Duodenal mucosa (tissue), 2 donors: ENCODE results near the gene EXOC3L4.

Experiments used
- H3K27ac ChIP-seq: one replicate; pipeline ENCODE4 v1.7.0; 2013; ENCODE audit warnings: low read depth, low read length
- H3K27me3 ChIP-seq, 2 donors: one replicate each; pipeline ENCODE4 v1.7.0; 2013; ENCODE audit warnings: low read length in 2 of 2, control low read depth in 1 of 2; ENCODE audit not compliant: insufficient read depth in 2 of 2, control insufficient read depth in 1 of 2
- H3K36me3 ChIP-seq, 2 donors: one replicate each; pipeline ENCODE4 v1.7.0; 2013; ENCODE audit warnings: low read length in 2 of 2, control low read depth in 1 of 2; ENCODE audit not compliant: insufficient read depth in 2 of 2, control insufficient read depth in 1 of 2
- H3K4me1 ChIP-seq, 2 donors: one replicate each; pipeline ENCODE4 v1.7.0; 2013; ENCODE audit warnings: low read length in 2 of 2, control low read depth in 1 of 2; ENCODE audit not compliant: insufficient read depth in 2 of 2, control insufficient read depth in 1 of 2
- H3K4me3 ChIP-seq, 2 donors: one replicate each; pipeline ENCODE4 v1.7.0; 2013; ENCODE audit warnings: low read length in 2 of 2, low read depth in 1 of 2
- H3K9ac ChIP-seq, 2 donors: one replicate each; pipeline ENCODE4 v1.7.0; 2013; ENCODE audit warnings: low read length in 2 of 2, low read depth in 1 of 2
- H3K9me3 ChIP-seq, 2 donors: one replicate each; pipeline ENCODE4 v1.7.0; 2013; ENCODE audit warnings: low read length in 2 of 2, control low read depth in 1 of 2; ENCODE audit not compliant: control insufficient read depth in 1 of 2

Gene EXOC3L4

DNA sequence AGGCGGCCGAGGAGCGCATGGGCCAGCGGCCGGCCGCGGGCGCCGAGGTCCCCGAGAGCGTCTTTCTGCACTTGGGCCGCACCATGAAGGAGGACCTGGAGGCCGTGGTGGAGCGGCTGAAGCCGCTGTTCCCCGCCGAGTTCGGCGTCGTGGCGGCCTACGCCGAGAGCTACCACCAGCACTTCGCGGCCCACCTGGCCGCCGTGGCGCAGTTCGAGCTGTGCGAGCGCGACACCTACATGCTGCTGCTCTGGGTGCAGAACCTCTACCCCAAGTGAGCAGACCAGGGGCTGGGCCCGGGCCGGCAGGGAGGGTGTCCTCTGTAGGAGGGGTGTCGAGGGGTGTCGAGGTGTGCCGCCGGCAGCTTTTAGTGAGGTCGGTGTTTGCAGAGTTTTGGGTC lies 32.8 kb downstream of the EXOC3L4 start:
- Histone ChIP-seq H3K9me3 (no peaks in the 10 kb centered on the region), H3K27me3 (peaks cover 4 to 14% of the 10 kb centered on the region in 2 donors), H3K9ac (no peak overlapping the region), H3K36me3 (no peaks in the 10 kb centered on the region), H3K27ac (no peak overlapping the region), H3K4me1 (peaks cover 39 to 58% of the 10 kb centered on the region in 2 donors), H3K4me3 (no peak overlapping the region)

DNA sequence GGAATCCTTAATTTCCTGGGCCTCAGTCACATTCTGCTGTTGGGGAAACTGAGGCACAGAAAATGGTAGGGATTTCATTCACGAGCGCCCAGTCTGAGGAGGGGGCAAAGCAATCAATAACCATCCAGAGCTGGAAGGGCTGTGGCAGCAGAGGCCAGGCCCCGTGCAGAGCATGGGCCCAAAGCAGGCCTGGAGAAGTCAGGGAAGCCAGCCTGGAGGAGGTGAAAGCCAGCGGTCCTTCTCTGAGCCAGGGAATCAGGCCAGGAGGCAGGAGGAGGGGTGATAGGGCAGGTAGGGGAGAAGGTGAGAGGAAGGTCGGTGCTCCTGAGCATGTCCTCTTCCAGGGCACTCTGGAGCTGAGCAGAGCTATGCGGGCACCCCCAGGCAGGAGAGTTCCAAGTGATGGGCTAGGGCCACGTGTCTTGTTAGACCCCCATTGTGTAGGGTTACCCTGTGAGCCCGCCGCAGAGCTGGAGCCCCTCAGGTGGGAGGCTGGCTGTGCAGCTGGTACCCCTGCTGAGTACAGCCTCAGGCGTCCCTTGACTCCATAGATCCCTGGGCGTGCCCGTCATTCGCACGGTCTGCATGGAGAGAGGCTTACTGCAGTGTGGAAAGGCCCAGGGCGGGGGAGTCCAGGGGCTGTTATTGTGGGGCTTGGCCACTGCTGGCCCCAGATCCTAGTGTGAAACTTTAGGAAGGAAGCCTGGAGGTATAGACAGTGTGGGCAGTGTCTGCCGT lies 33.5 kb downstream of the EXOC3L4 start:
- peaks cover 4 to 10% of the 10 kb centered on the region in 2 donors for H3K27me3 ChIP-seq
- H3K4me3 ChIP-seq, result no peak overlapping the region
- no peaks in the 10 kb centered on the region for H3K9me3 ChIP-seq
- H3K9ac ChIP-seq, result no peak overlapping the region
- peaks cover 33 to 51% of the 10 kb centered on the region in 2 donors for H3K4me1 ChIP-seq
- H3K36me3 ChIP-seq, result peaks cover 3 to 4% of the 10 kb centered on the region in 2 donors
- H3K27ac ChIP-seq, result no peak overlapping the region

DNA sequence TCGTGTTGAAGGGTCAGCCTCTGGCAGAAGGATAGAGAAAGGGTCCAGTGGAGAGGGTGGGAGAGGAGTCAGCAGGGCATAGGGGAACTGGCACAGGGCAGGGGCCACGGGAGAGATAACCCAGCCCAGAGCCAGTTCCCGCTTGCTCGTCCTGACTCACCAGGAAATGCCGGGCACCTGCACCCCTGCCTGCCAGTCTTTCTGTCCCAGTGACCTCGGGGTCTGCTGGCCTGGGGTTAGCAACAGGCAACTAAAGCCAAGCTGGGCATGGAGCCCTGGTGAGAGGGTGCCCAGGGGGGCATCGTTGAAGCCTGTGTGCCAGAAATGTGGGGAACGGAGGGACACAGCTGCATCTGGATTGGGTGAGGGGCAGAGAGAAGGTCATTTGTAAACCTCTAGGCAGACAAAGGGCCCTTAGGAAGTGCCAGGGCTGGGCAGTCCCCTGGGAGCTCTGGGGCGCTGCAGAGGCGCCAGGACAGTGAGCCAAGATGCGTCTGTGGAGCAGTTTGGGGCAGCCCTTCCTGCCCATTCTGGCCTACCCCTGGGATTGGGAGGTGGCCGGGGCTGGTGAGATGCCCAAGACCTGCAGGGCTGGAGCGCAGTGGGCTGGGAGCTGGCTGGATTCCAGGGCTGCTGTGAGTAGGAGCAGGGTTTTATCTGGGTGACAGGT lies 34.2 kb downstream of the EXOC3L4 start:
- no peak overlapping the region for H3K4me3 ChIP-seq
- H3K9me3 ChIP-seq, result no peaks in the 10 kb centered on the region
- H3K27me3 ChIP-seq, result peaks cover 4 to 6% of the 10 kb centered on the region in 2 donors
- H3K9ac ChIP-seq, result no peak overlapping the region
- peaks cover 4 to 11% of the 10 kb centered on the region in 2 donors for H3K36me3 ChIP-seq
- peaks cover 33 to 47% of the 10 kb centered on the region in 2 donors for H3K4me1 ChIP-seq
- no peak overlapping the region for H3K27ac ChIP-seq

GRCh38 chr14:103129301-103130016 lies 34.9 kb downstream of the EXOC3L4 start:
- H3K27ac ChIP-seq, result no peak overlapping the region
- no peak overlapping the region for H3K9ac ChIP-seq
- peaks cover 0 to 4% of the 10 kb centered on the region in 2 donors for H3K27me3 ChIP-seq
- H3K36me3 ChIP-seq, result peaks cover 4 to 15% of the 10 kb centered on the region in 2 donors
- no peak overlapping the region for H3K4me3 ChIP-seq
- peaks cover 26 to 41% of the 10 kb centered on the region in 2 donors for H3K4me1 ChIP-seq
- H3K9me3 ChIP-seq, result no peaks in the 10 kb centered on the region

DNA sequence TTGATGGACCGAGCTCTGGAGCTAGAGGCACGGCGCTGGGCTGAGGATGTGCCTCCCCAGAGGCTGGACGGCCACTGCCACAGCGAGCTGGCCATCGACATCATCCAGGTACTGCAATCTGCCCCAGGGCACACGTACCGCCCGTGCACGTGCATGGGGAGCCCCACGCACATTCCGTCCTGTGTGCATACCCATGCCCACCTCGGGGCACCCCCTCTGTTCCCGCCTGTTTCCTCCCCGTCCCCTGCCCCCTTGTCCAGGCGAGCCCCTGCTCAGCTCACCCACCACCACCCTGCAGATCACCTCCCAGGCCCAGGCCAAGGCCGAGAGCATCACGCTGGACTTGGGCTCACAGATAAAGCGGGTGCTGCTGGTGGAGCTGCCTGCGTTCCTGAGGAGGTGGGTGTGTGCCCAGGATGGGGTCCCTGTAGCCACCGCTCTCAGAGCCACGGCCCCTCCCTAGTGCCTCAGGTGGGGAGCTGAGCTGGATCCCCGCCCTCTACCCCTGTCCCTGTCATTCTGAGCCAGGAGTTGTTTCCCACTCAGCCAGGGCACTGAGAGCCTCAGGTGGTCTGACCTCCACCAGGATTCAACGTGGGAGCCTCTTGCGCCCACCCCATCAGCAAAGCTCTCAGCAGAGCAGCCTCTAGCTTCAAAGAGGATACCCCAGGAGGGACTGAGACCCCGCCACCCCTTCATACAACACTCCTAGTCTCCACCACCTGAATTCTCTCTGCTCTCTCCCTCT lies 35.7 kb downstream of the EXOC3L4 start:
- H3K27ac ChIP-seq, result no peak overlapping the region
- no peak overlapping the region for H3K4me3 ChIP-seq
- peaks cover 0 to under 1% of the 10 kb centered on the region in 2 donors for H3K27me3 ChIP-seq
- H3K9ac ChIP-seq, result no peak overlapping the region
- H3K36me3 ChIP-seq, result peaks cover 4 to 18% of the 10 kb centered on the region in 2 donors
- no peaks in the 10 kb centered on the region for H3K9me3 ChIP-seq
- peaks cover 19 to 33% of the 10 kb centered on the region in 2 donors for H3K4me1 ChIP-seq

DNA sequence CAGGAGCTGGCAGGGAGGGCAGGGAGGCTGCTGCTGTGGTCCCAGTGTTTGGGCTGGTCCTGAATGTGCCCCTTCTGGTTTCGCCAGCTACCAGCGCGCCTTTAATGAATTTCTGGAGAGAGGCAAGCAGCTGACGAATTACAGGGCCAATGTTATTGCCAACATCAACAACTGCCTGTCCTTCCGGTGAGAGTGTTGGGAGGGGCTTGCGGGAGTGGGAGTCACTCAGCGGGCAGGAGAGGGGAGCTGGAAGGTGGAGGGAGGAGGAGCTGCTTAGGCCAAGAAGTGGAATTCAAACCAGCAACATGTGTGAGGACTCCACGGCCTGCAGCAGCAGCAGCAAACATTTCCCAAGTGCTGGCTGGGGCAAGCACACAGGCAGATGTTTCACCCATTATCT lies 36.4 kb downstream of the EXOC3L4 start:
- Histone ChIP-seq H3K9ac (no peak overlapping the region), H3K4me1 (peaks cover 13 to 25% of the 10 kb centered on the region in 2 donors), H3K9me3 (no peaks in the 10 kb centered on the region), H3K27ac (no peak overlapping the region), H3K4me3 (no peak overlapping the region), H3K27me3 (no peaks in the 10 kb centered on the region), H3K36me3 (peaks cover 4 to 18% of the 10 kb centered on the region in 2 donors)

DNA sequence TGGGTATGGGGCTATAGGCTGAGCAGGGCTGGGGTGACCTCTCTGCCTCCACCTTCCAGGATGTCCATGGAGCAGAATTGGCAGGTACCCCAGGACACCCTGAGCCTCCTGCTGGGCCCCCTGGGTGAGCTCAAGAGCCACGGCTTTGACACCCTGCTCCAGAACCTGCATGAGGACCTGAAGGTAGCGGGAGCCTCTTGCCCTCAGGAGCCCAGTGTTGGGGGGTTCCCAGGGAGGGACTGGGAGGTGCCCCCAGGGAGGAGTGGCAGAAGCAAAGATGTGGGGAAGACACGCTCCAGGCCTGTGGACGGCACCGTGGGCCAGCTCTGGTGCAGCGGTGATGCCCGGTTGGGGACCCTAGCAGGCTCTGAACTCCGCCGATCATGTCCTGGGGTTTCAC lies 37.1 kb downstream of the EXOC3L4 start:
- H3K36me3 ChIP-seq, result peaks cover 4 to 18% of the 10 kb centered on the region in 2 donors
- no peak overlapping the region for H3K9ac ChIP-seq
- no peak overlapping the region for H3K4me3 ChIP-seq
- no peaks in the 10 kb centered on the region for H3K9me3 ChIP-seq
- peaks cover 7 to 19% of the 10 kb centered on the region in 2 donors for H3K4me1 ChIP-seq
- no peak overlapping the region for H3K27ac ChIP-seq
- no peaks in the 10 kb centered on the region for H3K27me3 ChIP-seq

DNA sequence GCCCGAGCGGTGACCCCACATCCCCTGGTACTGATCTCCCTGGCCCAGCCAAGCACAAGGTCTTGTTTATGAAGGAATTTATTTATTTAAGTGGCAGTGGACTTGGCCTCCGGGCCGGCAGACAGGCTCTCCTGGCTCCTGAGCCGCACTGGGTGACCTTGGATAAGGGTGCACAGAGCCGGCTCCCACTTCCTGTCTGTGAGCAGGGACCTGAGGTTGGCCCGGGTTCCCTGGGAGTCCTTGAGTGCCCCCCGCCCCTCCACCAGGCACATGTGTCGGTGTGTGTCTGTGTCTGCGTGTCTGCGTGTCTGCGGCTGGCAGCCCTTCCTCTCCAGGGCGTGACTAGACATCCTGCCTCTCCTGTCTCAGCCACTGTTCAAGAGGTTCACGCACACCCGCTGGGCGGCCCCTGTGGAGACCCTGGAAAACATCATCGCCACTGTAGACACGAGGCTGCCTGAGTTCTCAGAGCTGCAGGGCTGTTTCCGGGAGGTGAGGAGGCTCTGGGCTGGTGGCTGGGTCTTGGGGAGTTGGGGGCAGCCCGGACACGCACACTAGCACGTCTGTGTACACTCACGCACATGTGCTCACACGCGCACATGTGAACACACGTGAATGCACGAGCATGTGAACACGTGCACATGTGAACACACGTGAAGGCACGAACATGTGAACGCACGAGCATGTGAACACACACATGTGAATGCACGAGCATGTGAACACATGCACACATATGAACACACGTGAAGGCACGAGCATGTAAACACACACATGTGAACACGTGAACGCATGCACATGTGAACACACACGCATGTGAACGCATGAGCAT lies 38.1 kb downstream of the EXOC3L4 start:
- no peaks in the 10 kb centered on the region for H3K9me3 ChIP-seq
- H3K4me1 ChIP-seq, result peaks cover 6 to 14% of the 10 kb centered on the region in 2 donors
- no peaks in the 10 kb centered on the region for H3K27me3 ChIP-seq
- no peak overlapping the region for H3K27ac ChIP-seq
- no peak overlapping the region for H3K4me3 ChIP-seq
- H3K9ac ChIP-seq, result no peak overlapping the region
- peaks cover 4 to 18% of the 10 kb centered on the region in 2 donors for H3K36me3 ChIP-seq
